ENCODE measurements around the gene ELFN1.

The ELFN1 gene

GRCh38 chr7:1669954-1670893, at the start of gene ELFN1:
Gene ELFN1 (plus strand): TSS chr7:1670277. CDS start chr7:1744597, 74,320 bp downstream.
- FAIRE-seq = no peak
- DNase-seq (ENCODE audit: extremely low spot score, insufficient read length, low read depth) = no peak

GRCh38 chr7:1620835-1621234, 49.2 kb upstream of the ELFN1 start:
- DNase-seq (ENCODE audit: extremely low spot score, insufficient read length, low read depth) (no peak), FAIRE-seq (no peak)

GRCh38 chr7:1621718-1622117, 48.4 kb upstream of the ELFN1 start:
- FAIRE-seq (no peak), DNase-seq (ENCODE audit: extremely low spot score, insufficient read length, low read depth) (no peak)

GRCh38 chr7:1622441-1622840, 47.6 kb upstream of the ELFN1 start:
- DNase-seq (ENCODE audit: extremely low spot score, insufficient read length, low read depth) (no peak), FAIRE-seq (no peak)

GRCh38 chr7:1623810-1624209, 46.3 kb upstream of the ELFN1 start:
- FAIRE-seq = no peak
- no peak for DNase-seq (ENCODE audit: extremely low spot score, insufficient read length, low read depth)

- DNase-seq (ENCODE audit: extremely low spot score, insufficient read length, low read depth) = no peak
- no peak for FAIRE-seq
Measured at GRCh38 chr7:1624999-1625927, 44.8 kb upstream of the ELFN1 start.

GRCh38 chr7:1626769-1627168, 43.3 kb upstream of the ELFN1 start:
- DNase-seq (ENCODE audit: extremely low spot score, insufficient read length, low read depth) (no peak), FAIRE-seq (no peak)

GRCh38 chr7:1630700-1631336, 39.3 kb upstream of the ELFN1 start:
- no peak for FAIRE-seq
- DNase-seq (ENCODE audit: extremely low spot score, insufficient read length, low read depth) = no peak

- no peak for FAIRE-seq
- DNase-seq (ENCODE audit: extremely low spot score, insufficient read length, low read depth) = no peak
Measured at GRCh38 chr7:1631678-1632077, 38.4 kb upstream of the ELFN1 start.

GRCh38 chr7:1632506-1632905, 37.6 kb upstream of the ELFN1 start:
- DNase-seq (ENCODE audit: extremely low spot score, insufficient read length, low read depth) = no peak
- no peak for FAIRE-seq

GRCh38 chr7:1632916-1633785, 36.9 kb upstream of the ELFN1 start:
- FAIRE-seq = no peak

GRCh38 chr7:1635401-1635800, 34.7 kb upstream of the ELFN1 start:
- FAIRE-seq = no peak
- DNase-seq (ENCODE audit: extremely low spot score, insufficient read length, low read depth) = no peak

More at GRCh38 chr7:1632916-1633785, 36.9 kb upstream of the ELFN1 start:
- DNase-seq (ENCODE audit: extremely low spot score, insufficient read length, low read depth) = no peak

GRCh38 chr7:1637155-1637554, 32.9 kb upstream of the ELFN1 start:
- FAIRE-seq = no peak
- no peak for DNase-seq (ENCODE audit: extremely low spot score, insufficient read length, low read depth)

- FAIRE-seq = no peak
- DNase-seq (ENCODE audit: extremely low spot score, insufficient read length, low read depth) = no peak
Measured at GRCh38 chr7:1638215-1638661, 31.8 kb upstream of the ELFN1 start.

- DNase-seq (ENCODE audit: extremely low spot score, insufficient read length, low read depth) = no peak
- FAIRE-seq = no peak
Measured at GRCh38 chr7:1639071-1639470, 31.0 kb upstream of the ELFN1 start.

- DNase-seq (ENCODE audit: extremely low spot score, insufficient read length, low read depth) (no peak), FAIRE-seq (no peak)
Measured at GRCh38 chr7:1639532-1640175, 30.4 kb upstream of the ELFN1 start.

- DNase-seq (ENCODE audit: extremely low spot score, insufficient read length, low read depth) = no peak
Measured at GRCh38 chr7:1640376-1641172, 29.5 kb upstream of the ELFN1 start.

GRCh38 chr7:1641173-1641572, 28.9 kb upstream of the ELFN1 start:
- FAIRE-seq (no peak), DNase-seq (ENCODE audit: extremely low spot score, insufficient read length, low read depth) (no peak)

More at GRCh38 chr7:1640376-1641172, 29.5 kb upstream of the ELFN1 start:
- FAIRE-seq = no peak

All from GM18507 (cell line).